NT2/D1 (cell line): Measurements from ENCODE around the gene KCNA5.

ENCODE experiments used
- SUZ12 ChIP-seq: IDR thresholded peaks from 2 replicates; pipeline ENCODE4 v1.6.1; 2011; ENCODE audit not compliant: insufficient read length, insufficient read depth; ENCODE audit errors: extremely low read depth
- ZNF274 ChIP-seq: IDR thresholded peaks from 2 replicates; pipeline ENCODE4 v1.6.1; 2011; ENCODE audit warnings: mild to moderate bottlenecking, low read depth, low read length

GRCh38 chr12:5060958-5061357, 17.3 kb downstream of the KCNA5 start:
- no peak for TF ChIP-seq SUZ12
- TF ChIP-seq ZNF274 = no peak
